ENCODE results near the gene TMEM255B.

Gene TMEM255B

GRCh38 chr13:113865427-113865826, 106.4 kb downstream of the TMEM255B start:
- in situ Hi-C loops (cut with HindIII; ENCODE audit: low pct_unique_long_range_greater_than_20kb, low sequenced_read_pairs) = no loop called here
- no peak for TF ChIP-seq JUND (IDR thresholded peaks at IDR 0.05; ENCODE audit: low read depth)
- no peak for DNase-seq (ENCODE audit: low read depth in 1 of 2, low spot score in 1 of 2)

All from T47D (cell line).